ENCODE data around the gene ARVCF. TPM values are rescaled to one million over a fixed set of nuclear protein-coding genes. Genes with fewer than 3 reads are reported as not detected.

ARVCF gene
- total and polyA plus RNA-seq, 12 donors = 22.2 to 58.9 (median 32.1) TPM

- H3K27me3 ChIP-seq = peaks cover 0 to 9% (median 0%) of the 10 kb centered on the region in 7 donors
- no peaks in the 10 kb centered on the region for H3K9me3 ChIP-seq
- peak in 1 of 2 donors; percentile 30 for DNase-seq
- peak in 6 of 8 donors; percentile 1 to 36 (median 15) for ATAC-seq
- intact Hi-C loops (cut with DNase I) = loop anchor here in 3 of 10 donors (5.0 to 10.0 kb wide), 3 partner anchors 60 to 302 kb away; partner anchors contain the start of genes DGCR8 (in 2 of the 3), DGCR6L (in 1 of the 3), RANBP1 (in 1 of the 3) and TRMT2A (in 1 of the 3)
- peak overlapping the region; percentile 70 to 99 (median 96) for H3K4me3 ChIP-seq
- peaks cover 0 to 10% (median 0%) of the 10 kb centered on the region in 9 donors for H3K36me3 ChIP-seq
- 56 to 74% methylated on average over 11 of the region's 11 CpGs for WGBS, 2 donors
- H3K4me1 ChIP-seq = peaks cover 30 to 70% (median 54%) of the 10 kb centered on the region in 9 donors
- no peak for TF ChIP-seq CTCF (IDR thresholded peaks at IDR 0.05)
- peak overlapping the region; percentile 86 to 99 (median 98) for H3K27ac ChIP-seq
Observed at GRCh38 chr22:20022231-20022977, 5.8 kb upstream of the ARVCF start.

GRCh38 chr22:20021196-20022181 lies 4.9 kb upstream of the ARVCF start:
- intact Hi-C loops (cut with DNase I) = loop anchor here in 4 of 10 donors (2.0 to 10.0 kb wide), 4 partner anchors 59 to 303 kb away; partner anchors contain the start of genes DGCR8 (in 3 of the 4), DGCR6L (in 1 of the 4), RANBP1 (in 1 of the 4) and TRMT2A (in 1 of the 4)
- H3K4me1 ChIP-seq = peaks cover 30 to 68% (median 59%) of the 10 kb centered on the region in 9 donors
- WGBS, 2 donors = 3% methylated on average over 36 of the region's 36 CpGs
- no peak for TF ChIP-seq CTCF (IDR thresholded peaks at IDR 0.05)
- peak overlapping the region; percentile 86 to 99 (median 98) for H3K27ac ChIP-seq
- peak overlapping the region; percentile 70 to 99 (median 96) for H3K4me3 ChIP-seq
- H3K9me3 ChIP-seq = no peaks in the 10 kb centered on the region
- ATAC-seq (peak; percentile 47 to 82 (median 76)), DNase-seq (peak; percentile 69 to 84)
- peaks cover 0 to 12% (median 0%) of the 10 kb centered on the region in 7 donors for H3K27me3 ChIP-seq
- H3K36me3 ChIP-seq = peaks cover 0 to 10% (median 0%) of the 10 kb centered on the region in 9 donors

- Histone ChIP-seq H3K27me3 (peaks cover 0 to 19% (median 0%) of the 10 kb centered on the region in 7 donors), H3K4me3 (peak within 1 kb of the TSS; percentile 70 to 99 (median 96)), H3K27ac (peak within 1 kb of the TSS; percentile 86 to 99 (median 98)), H3K9me3 (no peaks in the 10 kb centered on the region), H3K4me1 (peaks cover 30 to 66% (median 61%) of the 10 kb centered on the region in 9 donors), H3K36me3 (peaks cover 0 to 9% (median 0%) of the 10 kb centered on the region in 9 donors)
- intact Hi-C loops (cut with DNase I) = loop anchor here in 4 of 10 donors (2.0 to 10.0 kb wide), 4 partner anchors 60 to 304 kb away; partner anchors contain the start of genes DGCR8 (in 3 of the 4), DGCR6L (in 1 of the 4), RANBP1 (in 1 of the 4) and TRMT2A (in 1 of the 4)
- DNase-seq (peak; percentile 91 to 95), ATAC-seq (peak; percentile 74 to 94 (median 83))
- WGBS, 2 donors = 1% methylated on average over 60 to 61 of the region's 61 CpGs
- peak in 1 of 9 donors; percentile 6 for TF ChIP-seq CTCF (IDR thresholded peaks at IDR 0.05)
Observed at GRCh38 chr22:20020533-20021195, 4.0 kb upstream of the ARVCF start, which contains the start of gene TANGO2. TSS of gene TANGO2 (plus strand) at chr22:20021110. CDS start at chr22:20036799, 15,689 bp downstream.

All from heart right ventricle (tissue), 16 donors.